ENCODE measurements around the gene CD274. TPM values are rescaled to one million over a fixed set of nuclear protein-coding genes. Genes with fewer than 3 reads are reported as not detected.
"Not testable (repeated sequence)": the region's sequence is repeated elsewhere in the genome, so short reads cannot be mapped to it uniquely, and the experiment has no call there.

Gene CD274
- total RNA-seq, 4 donors from 2014 or later = 0.80 to 2.9 (median 1.2) TPM; not detected in 1

DNA sequence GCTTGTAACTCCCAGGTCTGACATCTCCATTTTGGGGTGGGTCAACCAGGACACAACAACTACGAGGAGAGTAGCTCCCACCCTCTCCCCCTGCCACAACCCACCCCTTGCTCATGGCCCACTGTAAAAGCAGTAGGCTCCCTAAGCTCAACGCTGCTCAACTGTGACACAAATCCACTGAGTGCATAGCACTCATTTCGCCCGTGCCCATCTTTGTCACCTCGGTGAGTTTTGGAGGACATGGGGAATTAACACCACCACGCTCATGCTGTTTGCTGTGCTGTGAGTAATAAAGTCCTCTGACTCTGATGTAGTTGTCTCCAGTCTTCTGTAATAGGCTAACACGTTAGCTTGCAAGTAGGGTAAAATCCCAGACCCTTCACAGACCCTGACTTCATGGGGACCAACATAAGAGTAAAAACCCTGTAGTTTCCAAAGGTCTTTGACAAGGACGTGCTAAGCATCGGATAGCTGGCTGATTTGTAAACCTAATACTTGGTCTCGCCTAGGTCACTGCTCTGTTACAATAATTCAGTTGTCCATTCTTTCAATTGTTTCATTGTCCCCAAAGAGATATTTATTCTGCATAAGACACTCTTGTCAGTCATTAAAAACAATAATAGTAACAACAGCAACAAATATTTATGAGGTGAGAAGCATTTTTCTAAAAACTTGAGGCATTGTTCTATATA is 20.3 kb upstream of the CD274 start:
- in situ Hi-C loops (cut with MboI; ENCODE audit: low pct_ligation_motif_present in 1 of 4, low pct_unique_long_range_greater_than_20kb in 1 of 4, low sequenced_read_pairs in 3 of 4) = loop anchor here in 3 of 4 donors (10.0 to 25.0 kb wide), 5 partner anchors 182 to 668 kb away; partner anchors contain the start of genes INSL6 (in 2 of the 3) and JAK2 (in 1 of the 3)
- TF ChIP-seq, protein P1, sequence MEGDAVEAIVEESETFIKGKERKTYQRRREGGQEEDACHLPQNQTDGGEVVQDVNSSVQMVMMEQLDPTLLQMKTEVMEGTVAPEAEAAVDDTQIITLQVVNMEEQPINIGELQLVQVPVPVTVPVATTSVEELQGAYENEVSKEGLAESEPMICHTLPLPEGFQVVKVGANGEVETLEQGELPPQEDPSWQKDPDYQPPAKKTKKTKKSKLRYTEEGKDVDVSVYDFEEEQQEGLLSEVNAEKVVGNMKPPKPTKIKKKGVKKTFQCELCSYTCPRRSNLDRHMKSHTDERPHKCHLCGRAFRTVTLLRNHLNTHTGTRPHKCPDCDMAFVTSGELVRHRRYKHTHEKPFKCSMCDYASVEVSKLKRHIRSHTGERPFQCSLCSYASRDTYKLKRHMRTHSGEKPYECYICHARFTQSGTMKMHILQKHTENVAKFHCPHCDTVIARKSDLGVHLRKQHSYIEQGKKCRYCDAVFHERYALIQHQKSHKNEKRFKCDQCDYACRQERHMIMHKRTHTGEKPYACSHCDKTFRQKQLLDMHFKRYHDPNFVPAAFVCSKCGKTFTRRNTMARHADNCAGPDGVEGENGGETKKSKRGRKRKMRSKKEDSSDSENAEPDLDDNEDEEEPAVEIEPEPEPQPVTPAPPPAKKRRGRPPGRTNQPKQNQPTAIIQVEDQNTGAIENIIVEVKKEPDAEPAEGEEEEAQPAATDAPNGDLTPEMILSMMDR (IDR thresholded peaks at IDR 0.05) = no peak
- TF ChIP-seq POLR2AphosphoS5 (IDR thresholded peaks at IDR 0.05) = no peak
- TF ChIP-seq EP300 (IDR thresholded peaks at IDR 0.05; ENCODE audit: low read depth) = no peak
- no peak for TF ChIP-seq POLR2A (IDR thresholded peaks at IDR 0.05)
- 83 to 85% methylated on average over 4 to 10 of the region's 10 CpGs for WGBS, 2 donors (ENCODE audit: low coverage in 1 of 2)

DNA sequence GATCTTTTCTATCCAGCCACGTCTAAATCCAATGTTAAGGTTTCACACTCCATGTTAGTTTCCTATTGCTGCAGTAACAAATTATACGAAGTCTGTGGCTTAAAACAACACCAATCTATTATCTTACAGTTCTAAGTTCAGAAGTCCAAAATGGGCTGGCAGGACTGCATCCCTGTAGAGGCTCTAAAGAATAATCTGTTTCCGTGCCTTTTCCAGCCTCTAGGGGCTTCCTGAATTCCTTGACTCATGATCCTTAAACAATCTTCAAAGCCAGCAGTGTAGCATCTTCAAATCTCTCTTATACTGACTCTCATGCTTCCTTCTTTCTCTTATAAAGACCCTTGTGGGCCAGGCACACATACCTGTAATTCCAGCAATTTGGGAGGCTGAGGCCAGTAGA is 19.4 kb upstream of the CD274 start:
- intact Hi-C loops (cut with DNase I; ENCODE audit: low total_unique reads) (no loop called here), in situ Hi-C loops (cut with MboI; ENCODE audit: low pct_ligation_motif_present in 1 of 4, low pct_unique_long_range_greater_than_20kb in 1 of 4, low sequenced_read_pairs in 3 of 4) (loop anchor here in 3 of 4 donors (25.0 kb wide), 4 partner anchors 181 to 669 kb away; partner anchors contain the start of genes INSL6 (in 1 of the 3) and JAK2 (in 1 of the 3))
- 59 to 74% methylated on average over 2 to 3 of the region's 3 CpGs for WGBS, 2 donors (ENCODE audit: low coverage in 1 of 2)
- DNase-seq = no peak
- no peaks in the 10 kb centered on the region for H3K9me3 ChIP-seq
- H3K27me3 ChIP-seq = no peaks in the 10 kb centered on the region
- H3K4me3 ChIP-seq = no peak overlapping the region
- H3K27ac ChIP-seq = no peak overlapping the region
- TF ChIP-seq, protein P1 (IDR thresholded peaks at IDR 0.05) = no peak
- no peak for TF ChIP-seq EP300 (IDR thresholded peaks at IDR 0.05; ENCODE audit: low read depth)
- no peak for TF ChIP-seq POLR2A (IDR thresholded peaks at IDR 0.05)
- no peak for TF ChIP-seq POLR2AphosphoS5 (IDR thresholded peaks at IDR 0.05)
- H3K4me1 ChIP-seq = peaks cover 0 to 5% (median 1%) of the 10 kb centered on the region in 4 donors
- no peaks in the 10 kb centered on the region for H3K36me3 ChIP-seq

More for the DNA sequence above, 20.3 kb upstream of the CD274 start:
- no peaks in the 10 kb centered on the region for H3K9me3 ChIP-seq
- DNase-seq = no peak
- peaks cover 0 to 3% (median 0%) of the 10 kb centered on the region in 4 donors for H3K4me1 ChIP-seq
- no peaks in the 10 kb centered on the region for H3K27me3 ChIP-seq
- H3K36me3 ChIP-seq = no peaks in the 10 kb centered on the region
- no peak overlapping the region for H3K4me3 ChIP-seq
- intact Hi-C loops (cut with DNase I; ENCODE audit: low total_unique reads) = loop anchor here (5.0 kb wide), 1 partner anchor 367 kb away; no protein-coding TSS in a partner anchor
- no peak overlapping the region for H3K27ac ChIP-seq

DNA sequence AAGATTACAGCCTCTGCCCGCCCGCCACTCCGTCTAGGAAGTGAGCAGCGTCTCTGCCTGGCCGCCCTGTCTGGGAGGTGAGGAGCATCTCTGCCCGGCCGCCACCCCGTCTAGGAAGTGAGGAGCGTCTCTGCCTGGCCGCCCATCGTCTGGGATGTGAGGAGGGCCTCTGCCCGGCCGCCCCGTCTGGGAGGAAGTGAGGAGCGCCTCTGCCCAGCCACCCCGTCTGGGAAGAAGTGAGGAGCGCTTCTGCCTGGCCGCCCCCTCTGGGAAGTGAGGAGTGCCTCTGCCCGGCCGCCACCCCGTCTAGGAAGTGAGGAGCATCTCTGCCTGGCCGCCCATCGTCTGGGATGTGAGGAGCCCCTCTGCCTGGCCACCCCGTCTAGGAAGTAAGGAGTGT is 17.5 kb upstream of the CD274 start:
- H3K27me3 ChIP-seq; H3K4me3 ChIP-seq; H3K27ac ChIP-seq; DNase-seq; H3K36me3 ChIP-seq; H3K9me3 ChIP-seq; intact Hi-C loops (cut with DNase I; ENCODE audit: low total_unique reads): not testable (repeated sequence)
- in situ Hi-C loops (cut with MboI; ENCODE audit: low pct_ligation_motif_present in 1 of 4, low pct_unique_long_range_greater_than_20kb in 1 of 4, low sequenced_read_pairs in 3 of 4) = loop anchor here in 3 of 4 donors (25.0 kb wide), 4 partner anchors 179 to 671 kb away; partner anchors contain the start of genes INSL6 (in 1 of the 3) and JAK2 (in 1 of the 3)
- 98% methylated on average over 21 of the region's 24 CpGs; no CpG with 5 or more reads in 1 of the 2 donors for WGBS, 2 donors (ENCODE audit: low coverage in 1 of 2)
- peaks cover 6 to 17% (median 8%) of the 10 kb centered on the region in 4 donors for H3K4me1 ChIP-seq

DNA sequence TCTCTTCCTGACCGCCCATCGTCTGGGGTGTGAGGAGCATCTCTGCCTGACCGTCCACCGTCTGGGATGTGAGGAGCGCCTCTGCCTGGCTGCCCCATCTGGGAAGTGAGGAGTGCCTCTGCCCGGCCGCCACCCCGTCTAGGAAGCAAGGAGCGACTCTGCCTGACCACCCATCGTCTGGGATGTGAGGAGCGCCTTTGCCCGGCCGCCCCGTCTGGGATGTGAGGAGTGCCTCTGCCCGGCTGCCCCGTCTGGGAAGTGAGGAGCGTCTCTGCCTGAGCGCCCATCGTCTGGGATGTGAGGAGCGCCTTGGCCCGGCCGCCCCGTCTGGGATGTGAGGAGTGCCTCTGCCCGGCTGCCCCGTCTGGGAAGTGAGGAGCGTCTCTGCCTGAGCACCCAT is 17.0 kb upstream of the CD274 start:
- DNase-seq; H3K36me3 ChIP-seq; H3K9me3 ChIP-seq; intact Hi-C loops (cut with DNase I; ENCODE audit: low total_unique reads); H3K27ac ChIP-seq; H3K4me3 ChIP-seq; H3K27me3 ChIP-seq: not testable (repeated sequence)
- peaks cover 6 to 18% (median 11%) of the 10 kb centered on the region in 4 donors for H3K4me1 ChIP-seq
- in situ Hi-C loops (cut with MboI; ENCODE audit: low pct_ligation_motif_present in 1 of 4, low pct_unique_long_range_greater_than_20kb in 1 of 4, low sequenced_read_pairs in 3 of 4) = loop anchor here in 3 of 4 donors (25.0 kb wide), 4 partner anchors 179 to 671 kb away; partner anchors contain the start of genes INSL6 (in 1 of the 3) and JAK2 (in 1 of the 3)
- WGBS, 2 donors (ENCODE audit: low coverage in 1 of 2) = 92% methylated on average over 22 of the region's 26 CpGs; no CpG with 5 or more reads in 1 of the 2 donors

DNA sequence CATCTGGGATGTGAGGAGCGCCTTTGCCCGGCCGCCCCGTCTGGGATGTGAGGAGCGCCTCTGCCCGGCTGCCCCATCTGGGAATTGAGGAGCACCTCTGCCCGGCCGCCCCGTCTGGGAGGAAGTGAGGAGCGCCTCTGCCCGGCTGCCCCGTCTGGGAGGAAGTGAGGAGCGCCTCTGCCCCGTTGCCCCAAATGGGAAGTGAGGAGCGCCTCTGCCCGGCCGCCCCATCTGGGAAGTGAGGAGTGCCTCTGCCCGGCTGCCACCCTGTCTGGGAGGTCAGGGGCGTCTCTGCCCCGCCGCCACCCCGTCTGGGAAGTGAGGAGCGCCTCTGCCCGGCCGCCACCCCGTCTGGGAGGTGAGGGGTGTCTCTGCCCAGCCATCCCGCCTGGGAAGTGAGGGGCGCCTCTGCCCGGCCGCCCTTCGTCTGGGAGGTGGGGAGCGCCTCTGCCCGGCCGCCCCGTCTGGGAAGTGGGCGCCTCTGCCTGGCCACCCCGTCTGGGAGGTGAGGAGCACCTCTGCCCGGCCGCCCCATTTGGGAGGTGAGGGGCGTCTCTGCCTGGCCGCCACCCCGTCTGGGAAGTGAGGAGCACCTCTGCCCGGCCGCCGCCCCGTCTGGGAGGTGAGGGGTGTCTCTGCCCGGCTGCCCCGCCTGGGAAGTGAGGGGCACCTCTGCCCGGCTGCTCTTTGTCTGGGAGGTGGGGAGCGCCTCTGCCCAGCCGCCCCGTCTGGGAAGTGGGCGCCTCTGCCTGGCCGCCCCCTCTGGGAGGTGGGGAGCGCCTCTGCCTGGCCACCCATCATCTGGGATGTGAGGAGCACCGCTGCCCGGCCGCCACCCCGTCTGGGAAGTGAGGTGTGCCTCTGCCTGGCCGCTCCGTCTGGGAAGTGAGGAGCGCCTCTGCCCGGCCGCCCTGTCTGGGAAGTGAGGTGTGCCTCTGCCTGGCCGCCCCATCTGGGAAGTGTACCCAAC is 16.2 kb upstream of the CD274 start:
- H3K27me3 ChIP-seq; H3K9me3 ChIP-seq; H3K4me3 ChIP-seq; H3K27ac ChIP-seq; H3K36me3 ChIP-seq; intact Hi-C loops (cut with DNase I; ENCODE audit: low total_unique reads); DNase-seq: not testable (repeated sequence)
- peaks cover 6 to 21% (median 13%) of the 10 kb centered on the region in 4 donors for H3K4me1 ChIP-seq
- in situ Hi-C loops (cut with MboI; ENCODE audit: low pct_ligation_motif_present in 1 of 4, low pct_unique_long_range_greater_than_20kb in 1 of 4, low sequenced_read_pairs in 3 of 4) = loop anchor here in 3 of 4 donors (25.0 kb wide), 4 partner anchors 178 to 672 kb away; partner anchors contain the start of genes INSL6 (in 1 of the 3) and JAK2 (in 1 of the 3)
- 95% methylated on average over 59 of the region's 65 CpGs; no CpG with 5 or more reads in 1 of the 2 donors for WGBS, 2 donors (ENCODE audit: low coverage in 1 of 2)

All from transverse colon (tissue), 4 donors.